Heart left ventricle (tissue), 13 donors: ENCODE measurements around the gene CCBE1.

Experiments used
- POLR2A ChIP-seq, 2 donors: fragments of 450-650 bp; IDR thresholded peaks; one replicate each; pipeline ENCODE4 v1.6.1; 2017; ENCODE audit warnings: antibody characterized with exemption in 2 of 2, mild to moderate bottlenecking in 2 of 2, moderate library complexity in 2 of 2
- TF ChIP-seq, protein P1 (sequence below), 12 donors: fragments of 200-600 bp; sonication (generic) in 4 of 12; IDR thresholded peaks; one replicate each; pipeline versions ENCODE4 v1.5.0 to v1.8.0; 2018 to 2022; ENCODE audit warnings: antibody characterized with exemption in 12 of 12, mild to moderate bottlenecking in 5 of 12
- donor health status: ischemic (EF 13 %, LVEDD 7.1; RV severe dilation, severe dysfunction).
- donor health status: DM: no; HTN: yes; CAD: no.
- donor health status: DM: no; HTN: no; CAD: no.
- donor health status: ischemic (EF 25% LVEDD 6.9; RV normal size, moderate dysfunction).
- donor health status: ischemic (EF 25% LVEDD 5.7; RV mildly dilated, moderate dysfunction).
- donor health status: ischemic (EF 35%, LVEDD 5.7; RV mildly dilated, moderate dysfunction).
- donor health status: nonischemic (EF 11% LVEDD 7.7; RV severe dilation, severe dysfunction).
- donor health status: DM: yes; HTN: yes; CAD: no.
- donor health status: PGD.
- donor health status: ischemic (EF 29% LVEDD 5.4; RV normal size, mild dysfunction).
- donor health status: nonischemic (EF 23%, LVEDD 6.1; RV moderate dilation, normal function).

DNA sequence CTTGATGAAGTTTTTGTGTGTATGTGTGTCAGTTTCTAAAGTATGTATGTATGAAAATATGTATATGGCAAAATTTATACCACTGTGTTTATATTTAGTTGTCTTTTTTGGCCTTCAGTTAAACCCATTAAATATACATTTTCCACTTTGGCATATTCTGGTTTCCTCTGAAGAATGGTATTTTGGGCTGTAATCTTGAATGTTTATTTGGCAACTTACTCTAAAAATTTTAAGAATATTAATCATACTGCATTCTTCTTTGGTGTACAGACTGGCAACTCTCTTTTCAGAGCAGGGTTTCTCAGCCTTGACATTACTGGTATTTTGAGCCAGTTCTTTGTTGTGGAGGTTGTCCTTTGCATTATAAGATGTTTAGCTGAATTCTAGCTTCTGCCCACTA is 27.9 kb upstream of the CCBE1 start:
- TF ChIP-seq, protein P1, sequence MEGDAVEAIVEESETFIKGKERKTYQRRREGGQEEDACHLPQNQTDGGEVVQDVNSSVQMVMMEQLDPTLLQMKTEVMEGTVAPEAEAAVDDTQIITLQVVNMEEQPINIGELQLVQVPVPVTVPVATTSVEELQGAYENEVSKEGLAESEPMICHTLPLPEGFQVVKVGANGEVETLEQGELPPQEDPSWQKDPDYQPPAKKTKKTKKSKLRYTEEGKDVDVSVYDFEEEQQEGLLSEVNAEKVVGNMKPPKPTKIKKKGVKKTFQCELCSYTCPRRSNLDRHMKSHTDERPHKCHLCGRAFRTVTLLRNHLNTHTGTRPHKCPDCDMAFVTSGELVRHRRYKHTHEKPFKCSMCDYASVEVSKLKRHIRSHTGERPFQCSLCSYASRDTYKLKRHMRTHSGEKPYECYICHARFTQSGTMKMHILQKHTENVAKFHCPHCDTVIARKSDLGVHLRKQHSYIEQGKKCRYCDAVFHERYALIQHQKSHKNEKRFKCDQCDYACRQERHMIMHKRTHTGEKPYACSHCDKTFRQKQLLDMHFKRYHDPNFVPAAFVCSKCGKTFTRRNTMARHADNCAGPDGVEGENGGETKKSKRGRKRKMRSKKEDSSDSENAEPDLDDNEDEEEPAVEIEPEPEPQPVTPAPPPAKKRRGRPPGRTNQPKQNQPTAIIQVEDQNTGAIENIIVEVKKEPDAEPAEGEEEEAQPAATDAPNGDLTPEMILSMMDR (IDR thresholded peaks at IDR 0.05), result no peak
- TF ChIP-seq POLR2A (IDR thresholded peaks at IDR 0.05), result no peak
